Gastrocnemius medialis (tissue), 4 donors: Measurements from ENCODE around the gene DNAL4. TPM values are rescaled to one million over a fixed set of nuclear protein-coding genes. Genes with fewer than 3 reads are reported as not detected.

Source experiments
- ATAC-seq, 2 donors: fragments of 150-250 bp; one replicate each; pipeline ENCODE4 v1.9.1; 2016
- DNase-seq, 2 donors: peaks; one replicate each; pipeline ENCODE4 v3.0.0-alpha.2; 2019
- H3K27ac ChIP-seq, 4 donors: fragments of 200-600 bp; sonication (generic); 1 replicate in 1 of 4; 2 replicates in 3 of 4; pipeline ENCODE4 v1.5.1; 2016 to 2018; ENCODE audit warnings: mild to moderate bottlenecking in 2 of 4, moderate library complexity in 1 of 4
- H3K27me3 ChIP-seq, 3 donors: fragments of 200-600 bp; sonication (generic) in 2 of 3; 1 replicate in 1 of 3; 2 replicates in 2 of 3; pipeline versions ENCODE4 v1.5.1 to v1.6.0; 2016 to 2019; ENCODE audit warnings: mild to moderate bottlenecking in 1 of 3, moderate library complexity in 1 of 3
- H3K36me3 ChIP-seq, 2 donors: fragments of 200-600 bp; sonication (generic) in 1 of 2; one replicate each; pipeline ENCODE4 v1.5.1; 2017 to 2018
- H3K4me1 ChIP-seq, 2 donors: fragments of 200-600 bp; sonication (generic) in 1 of 2; one replicate each; pipeline ENCODE4 v1.5.1; 2016 to 2017; ENCODE audit warnings: mild to moderate bottlenecking in 2 of 2
- H3K4me3 ChIP-seq, 4 donors: fragments of 200-600 bp; sonication (generic) in 3 of 4; 1 replicate in 1 of 4; 2 replicates in 3 of 4; pipeline ENCODE4 v1.5.1; 2016 to 2019; ENCODE audit warnings: mild to moderate bottlenecking in 2 of 4
- H3K9me3 ChIP-seq, 3 donors: fragments of 200-600 bp; sonication (generic) in 2 of 3; 1 replicate in 1 of 3; 2 replicates in 2 of 3; pipeline ENCODE4 v1.5.1; 2016 to 2019
- POLR2A ChIP-seq, 2 donors: fragments of 450-650 bp; IDR thresholded peaks; one replicate each; pipeline ENCODE4 v1.6.1; 2017; ENCODE audit warnings: antibody characterized with exemption in 2 of 2, mild to moderate bottlenecking in 2 of 2, moderate library complexity in 2 of 2
- in situ Hi-C, 4 donors: fragments of 200-750 bp; cut with MboI; loops; one replicate each; pipeline versions ENCODE4 v1.15.0 to v1.8.0; 2017; ENCODE audit warnings: low sequenced_read_pairs in 4 of 4
- intact Hi-C: fragments of 100-400 bp; cut with DNase I; formaldehyde crosslinking; loops from one replicate; pipeline ENCODE4 v1.15.1; 2023; ENCODE audit warnings: low total_unique reads
- total RNA-seq, 4 donors: library from RNA; depleted of rRNA; stranded (reverse); fragments of >200 nt; gene quantifications; one replicate each; pipeline versions ENCODE4 v1.1.0 to v1.2.3, GENCODE V29; 2016
- TF ChIP-seq, protein P1 (sequence below), 5 experiments: fragments of 450-650 bp in 3 of 5; fragments of 200-600 bp in 2 of 5; sonication (generic) in 2 of 5; IDR thresholded peaks in 4 of 5; conservative IDR thresholded peaks in 1 of 5; 1 replicate in 4 of 5; 2 replicates in 1 of 5; pipeline ENCODE4 v1.5.1; 2016 to 2019; ENCODE audit warnings: antibody characterized with exemption in 5 of 5, mild to moderate bottlenecking in 3 of 5, moderate library complexity in 3 of 5

The DNAL4 gene
- total RNA-seq, 4 donors from 2014 or later: 5.7 to 7.2 (median 6.7) TPM

GRCh38 chr22:38793317-38793716 is 626 bp downstream of the DNAL4 start:
- intact Hi-C loops (no loop called here), in situ Hi-C loops (no loop called here)
- Histone ChIP-seq H3K27ac (peak overlapping the region; percentile 50 to 83 (median 80)), H3K36me3 (peaks cover 0 to 4% of the 10 kb centered on the region in 2 donors), H3K4me1 (peaks cover 16 to 24% of the 10 kb centered on the region in 2 donors), H3K9me3 (no peaks in the 10 kb centered on the region), H3K4me3 (peak overlapping the region; percentile 78 to 83 (median 79)), H3K27me3 (no peaks in the 10 kb centered on the region)
- TF ChIP-seq, protein P1, sequence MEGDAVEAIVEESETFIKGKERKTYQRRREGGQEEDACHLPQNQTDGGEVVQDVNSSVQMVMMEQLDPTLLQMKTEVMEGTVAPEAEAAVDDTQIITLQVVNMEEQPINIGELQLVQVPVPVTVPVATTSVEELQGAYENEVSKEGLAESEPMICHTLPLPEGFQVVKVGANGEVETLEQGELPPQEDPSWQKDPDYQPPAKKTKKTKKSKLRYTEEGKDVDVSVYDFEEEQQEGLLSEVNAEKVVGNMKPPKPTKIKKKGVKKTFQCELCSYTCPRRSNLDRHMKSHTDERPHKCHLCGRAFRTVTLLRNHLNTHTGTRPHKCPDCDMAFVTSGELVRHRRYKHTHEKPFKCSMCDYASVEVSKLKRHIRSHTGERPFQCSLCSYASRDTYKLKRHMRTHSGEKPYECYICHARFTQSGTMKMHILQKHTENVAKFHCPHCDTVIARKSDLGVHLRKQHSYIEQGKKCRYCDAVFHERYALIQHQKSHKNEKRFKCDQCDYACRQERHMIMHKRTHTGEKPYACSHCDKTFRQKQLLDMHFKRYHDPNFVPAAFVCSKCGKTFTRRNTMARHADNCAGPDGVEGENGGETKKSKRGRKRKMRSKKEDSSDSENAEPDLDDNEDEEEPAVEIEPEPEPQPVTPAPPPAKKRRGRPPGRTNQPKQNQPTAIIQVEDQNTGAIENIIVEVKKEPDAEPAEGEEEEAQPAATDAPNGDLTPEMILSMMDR (IDR thresholded peaks at IDR 0.05 in 4 of 5, conservative IDR thresholded peaks at IDR 0.05 in 1 of 5): no peak
- TF ChIP-seq POLR2A (IDR thresholded peaks at IDR 0.05): no peak
- ATAC-seq (no peak), DNase-seq (no peak)

GRCh38 chr22:38792833-38793232 is 1.1 kb downstream of the DNAL4 start:
- TF ChIP-seq, protein P1 (IDR thresholded peaks at IDR 0.05 in 4 of 5, conservative IDR thresholded peaks at IDR 0.05 in 1 of 5): no peak
- no peak for TF ChIP-seq POLR2A (IDR thresholded peaks at IDR 0.05)
- H3K27ac ChIP-seq: peak overlapping the region; percentile 50 to 83 (median 80)

DNA sequence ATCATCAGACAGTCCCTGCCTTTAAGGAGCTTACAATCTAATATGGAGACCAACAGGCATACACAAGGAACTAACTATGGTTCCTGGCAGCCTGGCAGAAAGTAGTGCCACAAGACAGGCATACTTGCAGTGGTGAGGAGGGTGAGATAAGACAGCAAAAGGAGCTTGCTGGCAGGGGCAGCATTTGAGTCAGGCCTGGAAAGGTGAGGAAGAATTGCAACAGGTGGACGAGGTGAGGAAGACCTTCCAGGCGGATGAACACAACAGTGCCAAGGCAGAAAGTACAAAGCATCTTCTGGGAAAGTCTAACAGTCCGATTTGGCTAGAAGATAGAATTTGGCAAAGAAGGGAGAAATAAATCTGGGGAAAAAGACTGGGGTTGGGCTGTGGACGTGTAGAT is 4.3 kb downstream of the DNAL4 start:
- in situ Hi-C loops (no loop called here), intact Hi-C loops (no loop called here)

More at GRCh38 chr22:38792833-38793232, 1.1 kb downstream of the DNAL4 start:
- H3K9me3 ChIP-seq: no peaks in the 10 kb centered on the region
- ATAC-seq (no peak), DNase-seq (no peak)
- in situ Hi-C loops: no loop called here
- peaks cover 16 to 29% of the 10 kb centered on the region in 2 donors for H3K4me1 ChIP-seq
- intact Hi-C loops: no loop called here
- peaks cover 0 to 4% of the 10 kb centered on the region in 2 donors for H3K36me3 ChIP-seq
- H3K4me3 ChIP-seq: peak overlapping the region in 3 of 4 donors; percentile 78 to 83 (median 80)
- H3K27me3 ChIP-seq: no peaks in the 10 kb centered on the region

DNA sequence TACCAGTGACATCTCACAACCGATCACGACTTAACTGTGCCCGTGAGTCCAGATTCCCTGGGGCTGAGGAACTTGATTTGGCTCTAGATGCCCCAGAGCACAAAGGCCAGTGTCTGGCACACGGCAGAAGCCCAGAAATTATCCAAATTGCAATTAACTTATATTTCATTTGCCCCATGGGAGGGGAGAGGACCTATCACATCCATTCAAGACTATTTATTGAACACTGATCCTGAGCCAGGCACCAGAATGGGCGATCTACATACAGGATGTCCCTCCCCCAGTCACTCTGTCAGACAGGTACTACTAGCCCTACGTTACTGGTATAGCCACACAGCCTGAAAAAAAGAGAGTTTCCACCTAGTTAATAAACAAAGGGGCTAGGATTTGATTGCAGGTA is 5.1 kb downstream of the DNAL4 start:
- in situ Hi-C loops: no loop called here
- no peaks in the 10 kb centered on the region for H3K9me3 ChIP-seq
- H3K4me3 ChIP-seq: no peak overlapping the region
- DNase-seq: no peak
- peak overlapping the region; percentile 50 to 74 (median 66) for H3K27ac ChIP-seq
- H3K4me1 ChIP-seq: peaks cover 12 to 25% of the 10 kb centered on the region in 2 donors
- no peak for ATAC-seq
- intact Hi-C loops: no loop called here
- H3K36me3 ChIP-seq: peaks cover 0 to 4% of the 10 kb centered on the region in 2 donors
- H3K27me3 ChIP-seq: no peaks in the 10 kb centered on the region
- TF ChIP-seq, protein P1 (IDR thresholded peaks at IDR 0.05 in 4 of 5, conservative IDR thresholded peaks at IDR 0.05 in 1 of 5): no peak
- no peak for TF ChIP-seq POLR2A (IDR thresholded peaks at IDR 0.05)

More for the DNA sequence above, 4.3 kb downstream of the DNAL4 start:
- no peak overlapping the region for H3K4me3 ChIP-seq
- no peaks in the 10 kb centered on the region for H3K9me3 ChIP-seq
- H3K36me3 ChIP-seq: peaks cover 0 to 4% of the 10 kb centered on the region in 2 donors
- DNase-seq: no peak
- TF ChIP-seq, protein P1 (IDR thresholded peaks at IDR 0.05 in 4 of 5, conservative IDR thresholded peaks at IDR 0.05 in 1 of 5): no peak
- TF ChIP-seq POLR2A (IDR thresholded peaks at IDR 0.05): no peak
- peaks cover 16 to 30% of the 10 kb centered on the region in 2 donors for H3K4me1 ChIP-seq
- no peak overlapping the region for H3K27ac ChIP-seq
- no peak for ATAC-seq
- H3K27me3 ChIP-seq: no peaks in the 10 kb centered on the region
